Left ventricle myocardium superior (tissue), 1 donor: ENCODE results near the gene ERH. TPM values are rescaled to one million over a fixed set of nuclear protein-coding genes. Genes with fewer than 3 reads are reported as not detected.
A peak's percentile ranks its signal among the peaks of the same experiment; 100 is the strongest.

ENCODE experiments used
- ATAC-seq: fragments of 200-7000 bp; cut with Tn5 transposase; one replicate; pipeline ENCODE4 v1.9.1; 2020; ENCODE audit warnings: mild to moderate bottlenecking, moderate library complexity
- DNase-seq: peaks from one replicate; pipeline ENCODE4 v3.0.0-alpha.2; 2020
- intact Hi-C: fragments of 100-400 bp; cut with micrococcal nuclease; formaldehyde crosslinking; loops from one replicate; pipeline ENCODE4 v1.11.0; 2022
- total RNA-seq: library from RNA; stranded (reverse); fragmentation: NEBNext Ultra II Directional; extraction: Animal tissue kit (Norgen Biotek cat#: 25700); gene quantifications from one replicate; pipeline ENCODE4 v1.2.1, GENCODE V29; 2021
- donor health status: DM: no; HTN: yes; CAD: no; lungs with severe emphysema.

The ERH gene
- total RNA-seq, 1 donor from 2014 or later: 100.0 TPM

- DNase-seq: no peak
- no peak for ATAC-seq
- intact Hi-C loops: loop anchor here (10.0 kb wide), 1 partner anchor 106 kb away; no protein-coding TSS in a partner anchor
Measured at GRCh38 chr14:69360438-69361108, 37.5 kb downstream of the ERH start.

GRCh38 chr14:69358966-69359365, 39.1 kb downstream of the ERH start:
- intact Hi-C loops: no loop called here
- no peak for ATAC-seq

GRCh38 chr14:69358233-69358963, 39.7 kb downstream of the ERH start:
- intact Hi-C loops: no loop called here
- DNase-seq: no peak
- ATAC-seq: no peak

More at GRCh38 chr14:69358966-69359365, 39.1 kb downstream of the ERH start:
- DNase-seq: no peak

GRCh38 chr14:69357544-69358200, 40.4 kb downstream of the ERH start:
- DNase-seq (no peak), ATAC-seq (no peak)
- intact Hi-C loops: no loop called here

GRCh38 chr14:69356903-69357543, 41.1 kb downstream of the ERH start:
- no peak for DNase-seq
- intact Hi-C loops: no loop called here
- no peak for ATAC-seq

- intact Hi-C loops: no loop called here
Measured at GRCh38 chr14:69355607-69356281, 42.4 kb downstream of the ERH start.

GRCh38 chr14:69355154-69355597, 42.9 kb downstream of the ERH start:
- peak; percentile 12 for ATAC-seq
- intact Hi-C loops: no loop called here
- DNase-seq: no peak

More at GRCh38 chr14:69355607-69356281, 42.4 kb downstream of the ERH start:
- DNase-seq (peak; percentile 52), ATAC-seq (peak; percentile 80)

GRCh38 chr14:69354383-69355153, 43.5 kb downstream of the ERH start:
- no peak for DNase-seq
- intact Hi-C loops: no loop called here

GRCh38 chr14:69353168-69353567, 44.9 kb downstream of the ERH start:
- intact Hi-C loops: no loop called here
- ATAC-seq (no peak), DNase-seq (no peak)

More at GRCh38 chr14:69354383-69355153, 43.5 kb downstream of the ERH start:
- ATAC-seq: no peak

- intact Hi-C loops: no loop called here
- no peak for ATAC-seq
- no peak for DNase-seq
Measured at GRCh38 chr14:69351911-69352310, 46.2 kb downstream of the ERH start.

- no peak for ATAC-seq
- intact Hi-C loops: no loop called here
- DNase-seq: no peak
Measured at GRCh38 chr14:69351385-69351784, 46.7 kb downstream of the ERH start.

GRCh38 chr14:69350892-69351291, 47.2 kb downstream of the ERH start:
- no peak for DNase-seq
- intact Hi-C loops: no loop called here
- no peak for ATAC-seq

- no peak for DNase-seq
- intact Hi-C loops: no loop called here
- ATAC-seq: no peak
Measured at GRCh38 chr14:69349091-69349777, 48.9 kb downstream of the ERH start.

- intact Hi-C loops: no loop called here
- peak; percentile 17 for ATAC-seq
- peak; percentile 50 for DNase-seq
Measured at GRCh38 chr14:69346710-69347109, 51.4 kb downstream of the ERH start.

- no peak for DNase-seq
- ATAC-seq: no peak
- intact Hi-C loops: no loop called here
Measured at GRCh38 chr14:69345402-69345801, 52.7 kb downstream of the ERH start.

GRCh38 chr14:69344171-69344570, 53.9 kb downstream of the ERH start:
- intact Hi-C loops: no loop called here

GRCh38 chr14:69342928-69343525, 55.1 kb downstream of the ERH start:
- intact Hi-C loops: no loop called here
- DNase-seq (peak; percentile 45), ATAC-seq (peak; percentile 79)

More at GRCh38 chr14:69344171-69344570, 53.9 kb downstream of the ERH start:
- ATAC-seq: no peak
- DNase-seq: no peak
